RWPE2 (cell line): Measurements from ENCODE around the gene CPB1.

Experiments used
- ATAC-seq: fragments of 200-7000 bp; cut with Tn5 transposase; 3 replicates; pipeline ENCODE4 v1.9.1; 2021; ENCODE audit warnings: low read depth
- DNase-seq: peaks from one replicate; pipeline ENCODE4 v3.0.0-alpha.2; 2020; ENCODE audit warnings: low spot score
- H3K27ac ChIP-seq: fragments of 450-650 bp; 2 replicates; pipeline ENCODE4 v1.5.1; 2017; ENCODE audit warnings: mild to moderate bottlenecking; ENCODE audit not compliant: poor library complexity, severe bottlenecking
- H3K27me3 ChIP-seq: fragments of 250-450 bp; sonication (Bioruptor Pico); 2 replicates; pipeline ENCODE4 v1.5.1; 2021; ENCODE audit warnings: mild to moderate bottlenecking, moderate library complexity; ENCODE audit not compliant: insufficient read depth, poor library complexity, severe bottlenecking
- H3K36me3 ChIP-seq: fragments of 250-450 bp; sonication (Bioruptor Pico); 2 replicates; pipeline ENCODE4 v1.5.1; 2020; ENCODE audit warnings: low read depth, mild to moderate bottlenecking, moderate library complexity
- H3K4me1 ChIP-seq: fragments of 250-450 bp; sonication (Bioruptor Pico); 2 replicates; pipeline ENCODE4 v1.5.1; 2021; ENCODE audit warnings: mild to moderate bottlenecking, moderate library complexity; ENCODE audit not compliant: insufficient read depth, poor library complexity, severe bottlenecking
- H3K4me3 ChIP-seq: fragments of 250-450 bp; sonication (Bioruptor Pico); 2 replicates; pipeline ENCODE4 v1.5.1; 2021; ENCODE audit warnings: mild to moderate bottlenecking, moderate library complexity; ENCODE audit not compliant: severe bottlenecking
- H3K9me3 ChIP-seq: fragments of 250-450 bp; sonication (Bioruptor Pico); 2 replicates; pipeline ENCODE4 v1.5.1; 2021; ENCODE audit warnings: mild to moderate bottlenecking, moderate library complexity; ENCODE audit not compliant: severe bottlenecking
- TF ChIP-seq, protein P1 (sequence below): fragments of 450-650 bp; IDR thresholded peaks from one replicate; pipeline ENCODE4 v1.5.1; 2017; ENCODE audit warnings: mild to moderate bottlenecking, moderate library complexity; ENCODE audit not compliant: poor library complexity, severe bottlenecking

The CPB1 gene

GRCh38 chr3:148847351-148847750 lies 19.7 kb downstream of the CPB1 start:
- no peak overlapping the region for H3K27ac ChIP-seq
- H3K9me3 ChIP-seq = no peaks in the 10 kb centered on the region
- no peak overlapping the region for H3K4me3 ChIP-seq
- no peaks in the 10 kb centered on the region for H3K4me1 ChIP-seq
- DNase-seq (no peak), ATAC-seq (no peak)
- peaks cover 3% of the 10 kb centered on the region for H3K27me3 ChIP-seq
- no peaks in the 10 kb centered on the region for H3K36me3 ChIP-seq
- TF ChIP-seq, protein P1, sequence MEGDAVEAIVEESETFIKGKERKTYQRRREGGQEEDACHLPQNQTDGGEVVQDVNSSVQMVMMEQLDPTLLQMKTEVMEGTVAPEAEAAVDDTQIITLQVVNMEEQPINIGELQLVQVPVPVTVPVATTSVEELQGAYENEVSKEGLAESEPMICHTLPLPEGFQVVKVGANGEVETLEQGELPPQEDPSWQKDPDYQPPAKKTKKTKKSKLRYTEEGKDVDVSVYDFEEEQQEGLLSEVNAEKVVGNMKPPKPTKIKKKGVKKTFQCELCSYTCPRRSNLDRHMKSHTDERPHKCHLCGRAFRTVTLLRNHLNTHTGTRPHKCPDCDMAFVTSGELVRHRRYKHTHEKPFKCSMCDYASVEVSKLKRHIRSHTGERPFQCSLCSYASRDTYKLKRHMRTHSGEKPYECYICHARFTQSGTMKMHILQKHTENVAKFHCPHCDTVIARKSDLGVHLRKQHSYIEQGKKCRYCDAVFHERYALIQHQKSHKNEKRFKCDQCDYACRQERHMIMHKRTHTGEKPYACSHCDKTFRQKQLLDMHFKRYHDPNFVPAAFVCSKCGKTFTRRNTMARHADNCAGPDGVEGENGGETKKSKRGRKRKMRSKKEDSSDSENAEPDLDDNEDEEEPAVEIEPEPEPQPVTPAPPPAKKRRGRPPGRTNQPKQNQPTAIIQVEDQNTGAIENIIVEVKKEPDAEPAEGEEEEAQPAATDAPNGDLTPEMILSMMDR = no peak

- Histone ChIP-seq H3K9me3 (no peaks in the 10 kb centered on the region), H3K4me3 (no peak overlapping the region), H3K4me1 (no peaks in the 10 kb centered on the region)
Measured at GRCh38 chr3:148848410-148848809, 20.8 kb downstream of the CPB1 start.

GRCh38 chr3:148852271-148852992 lies 24.8 kb downstream of the CPB1 start:
- no peaks in the 10 kb centered on the region for H3K4me1 ChIP-seq
- DNase-seq (no peak), ATAC-seq (no peak)
- no peaks in the 10 kb centered on the region for H3K27me3 ChIP-seq
- H3K4me3 ChIP-seq = no peak overlapping the region
- no peaks in the 10 kb centered on the region for H3K36me3 ChIP-seq
- H3K27ac ChIP-seq = no peak overlapping the region
- no peaks in the 10 kb centered on the region for H3K9me3 ChIP-seq
- TF ChIP-seq, protein P1 = no peak

More at GRCh38 chr3:148848410-148848809, 20.8 kb downstream of the CPB1 start:
- TF ChIP-seq, protein P1 = no peak
- H3K27me3 ChIP-seq = peaks cover 3% of the 10 kb centered on the region
- H3K27ac ChIP-seq = no peak overlapping the region
- H3K36me3 ChIP-seq = no peaks in the 10 kb centered on the region
- DNase-seq (no peak), ATAC-seq (no peak)

GRCh38 chr3:148853076-148853475 lies 25.5 kb downstream of the CPB1 start:
- no peaks in the 10 kb centered on the region for H3K9me3 ChIP-seq
- H3K27ac ChIP-seq = no peak overlapping the region
- H3K4me1 ChIP-seq = no peaks in the 10 kb centered on the region
- TF ChIP-seq, protein P1 = no peak
- no peaks in the 10 kb centered on the region for H3K27me3 ChIP-seq
- DNase-seq = no peak
- no peak overlapping the region for H3K4me3 ChIP-seq
- no peak for ATAC-seq
- no peaks in the 10 kb centered on the region for H3K36me3 ChIP-seq

DNA sequence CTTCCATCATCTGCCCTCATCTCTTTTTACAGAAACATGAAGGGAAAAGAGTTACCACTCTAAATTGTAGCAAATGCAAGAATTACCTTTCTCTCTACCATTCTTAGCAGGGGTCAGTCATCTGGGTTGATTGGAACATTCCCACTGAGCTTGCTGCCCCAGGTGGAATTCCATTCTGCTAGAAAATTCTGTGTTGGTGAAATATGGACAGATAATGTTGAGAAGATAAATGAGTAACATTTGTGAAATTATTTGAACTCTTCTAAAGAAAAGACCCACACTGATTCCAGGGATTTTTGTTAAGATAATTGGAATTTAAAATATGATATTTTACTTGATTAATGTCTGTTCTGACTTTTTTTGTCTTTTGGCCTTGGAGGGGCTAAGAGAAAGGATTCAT lies 26.4 kb downstream of the CPB1 start:
- no peak for DNase-seq
- no peak overlapping the region for H3K27ac ChIP-seq
- no peaks in the 10 kb centered on the region for H3K4me1 ChIP-seq
- no peaks in the 10 kb centered on the region for H3K9me3 ChIP-seq
- H3K4me3 ChIP-seq = no peak overlapping the region
- H3K36me3 ChIP-seq = no peaks in the 10 kb centered on the region
- TF ChIP-seq, protein P1 = no peak
- H3K27me3 ChIP-seq = no peaks in the 10 kb centered on the region
- ATAC-seq = no peak
